Measurements from ENCODE around the gene HHIPL1. TPM values are rescaled to one million over a fixed set of nuclear protein-coding genes. Genes with fewer than 3 reads are reported as not detected.

HHIPL1 gene
- total RNA-seq, 1 experiment from 2014 or later = 2.6 TPM

GRCh38 chr14:99688629-99689028 is 43.7 kb downstream of the HHIPL1 start:
- no peak overlapping the region for H4K91ac ChIP-seq (ENCODE audit: insufficient read length, low read depth, low read length)
- no peak overlapping the region for H3K14ac ChIP-seq (ENCODE audit: insufficient read depth, low read length)
- no peak overlapping the region for H2BK12ac ChIP-seq (ENCODE audit: insufficient read length, low read depth, low read length)
- Mint-ChIP-seq H3K9me3 (no peaks in the 10 kb centered on the region), H3K4me1 (peaks cover 16 to 29% of the 10 kb centered on the region in 2 experiments), H3K36me3 (ENCODE audit: insufficient read depth in 1 of 3, low read depth in 3 of 3) (no peaks in the 10 kb centered on the region), H3K27ac (no peak overlapping the region), H3K27me3 (ENCODE audit: low read depth) (peaks cover 14% of the 10 kb centered on the region), H3K4me3 (no peak overlapping the region)
- H3K23ac ChIP-seq (ENCODE audit: insufficient read length, low read depth, low read length) = no peak overlapping the region
- H4K5ac ChIP-seq (ENCODE audit: insufficient read length, low read depth, low read length) = no peak overlapping the region
- H3K79me1 ChIP-seq (ENCODE audit: insufficient read depth, low read depth, low read length, poor library complexity, severe bottlenecking) = no peaks in the 10 kb centered on the region
- H3K4me2 ChIP-seq (ENCODE audit: insufficient read depth, insufficient read length, low read length) = no peak overlapping the region
- H3K56ac ChIP-seq (ENCODE audit: insufficient read length, low read depth, low read length) = no peak overlapping the region
- no peak overlapping the region for H2BK120ac ChIP-seq (ENCODE audit: low read depth, low read length, poor library complexity, severe bottlenecking)
- H2BK15ac ChIP-seq (ENCODE audit: low read depth, low read length) = no peak overlapping the region
- H2BK20ac ChIP-seq (ENCODE audit: low read depth, low read length, poor library complexity, severe bottlenecking) = no peak overlapping the region
- no peak overlapping the region for H3K27ac ChIP-seq (ENCODE audit: insufficient read length, low read depth, low read length)
- no peak for DNase-seq
- H4K8ac ChIP-seq (replicated peaks; ENCODE audit: insufficient read length, low read depth, low read length) = no peak overlapping the region
- no peak overlapping the region for H2AFZ ChIP-seq (ENCODE audit: low read length)
- H3K4me1 ChIP-seq (ENCODE audit: insufficient read depth, low read length) = no peaks in the 10 kb centered on the region
- no peak overlapping the region for H2BK5ac ChIP-seq (ENCODE audit: insufficient read length, low read length)
- TF ChIP-seq, protein P1, sequence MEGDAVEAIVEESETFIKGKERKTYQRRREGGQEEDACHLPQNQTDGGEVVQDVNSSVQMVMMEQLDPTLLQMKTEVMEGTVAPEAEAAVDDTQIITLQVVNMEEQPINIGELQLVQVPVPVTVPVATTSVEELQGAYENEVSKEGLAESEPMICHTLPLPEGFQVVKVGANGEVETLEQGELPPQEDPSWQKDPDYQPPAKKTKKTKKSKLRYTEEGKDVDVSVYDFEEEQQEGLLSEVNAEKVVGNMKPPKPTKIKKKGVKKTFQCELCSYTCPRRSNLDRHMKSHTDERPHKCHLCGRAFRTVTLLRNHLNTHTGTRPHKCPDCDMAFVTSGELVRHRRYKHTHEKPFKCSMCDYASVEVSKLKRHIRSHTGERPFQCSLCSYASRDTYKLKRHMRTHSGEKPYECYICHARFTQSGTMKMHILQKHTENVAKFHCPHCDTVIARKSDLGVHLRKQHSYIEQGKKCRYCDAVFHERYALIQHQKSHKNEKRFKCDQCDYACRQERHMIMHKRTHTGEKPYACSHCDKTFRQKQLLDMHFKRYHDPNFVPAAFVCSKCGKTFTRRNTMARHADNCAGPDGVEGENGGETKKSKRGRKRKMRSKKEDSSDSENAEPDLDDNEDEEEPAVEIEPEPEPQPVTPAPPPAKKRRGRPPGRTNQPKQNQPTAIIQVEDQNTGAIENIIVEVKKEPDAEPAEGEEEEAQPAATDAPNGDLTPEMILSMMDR (conservative IDR thresholded peaks at IDR 0.05) = no peak
- H3K9me3 ChIP-seq (ENCODE audit: control insufficient read depth, low read depth, low read length) = no peaks in the 10 kb centered on the region
- no CpG with 5 or more reads among the region's 11 CpGs for WGBS (ENCODE audit: extremely low coverage, insufficient read length, low lambda C conversion rate)
- H3K23me2 ChIP-seq (ENCODE audit: insufficient read length, low read depth, low read length, poor library complexity, severe bottlenecking) = no peaks in the 10 kb centered on the region
- no peaks in the 10 kb centered on the region for H3K79me2 ChIP-seq (ENCODE audit: insufficient read depth, low read length)
- no peak overlapping the region for H3K9ac ChIP-seq (ENCODE audit: extremely low read depth, insufficient read length, low read length)
- H3K18ac ChIP-seq (ENCODE audit: insufficient read length, low read depth, low read length) = no peak overlapping the region
- H3K4ac ChIP-seq (ENCODE audit: low read depth, low read length) = no peak overlapping the region
- H2AK5ac ChIP-seq (ENCODE audit: insufficient read length, low read length) = no peak overlapping the region
- no peak overlapping the region for H3T11ph ChIP-seq (ENCODE audit: low read length)
- no peaks in the 10 kb centered on the region for H3K27me3 ChIP-seq (ENCODE audit: insufficient read depth, low read length)
- H4K20me1 ChIP-seq (ENCODE audit: control insufficient read depth, insufficient read depth, insufficient read length) = no peaks in the 10 kb centered on the region

All from H9 (cell line).